ENCODE measurements around the gene TDP2.
"Not testable (repeated sequence)": the region's sequence is repeated elsewhere in the genome, so short reads cannot be mapped to it uniquely, and the experiment has no call there.

The TDP2 gene

GRCh38 chr6:24678792-24679352 lies 12.2 kb upstream of the TDP2 start:
- not testable (repeated sequence) for DNase-seq

- DNase-seq, result no peak
These were observed 6.9 kb upstream of the TDP2 start for GRCh38 chr6:24673625-24674024.

- DNase-seq, result no peak
These were observed 6.0 kb upstream of the TDP2 start for GRCh38 chr6:24672620-24673182.

GRCh38 chr6:24671077-24671476 lies 4.4 kb upstream of the TDP2 start:
- not testable (repeated sequence) for DNase-seq

GRCh38 chr6:24670492-24670891 lies 3.8 kb upstream of the TDP2 start:
- DNase-seq, result not testable (repeated sequence)

- no peak for DNase-seq
These were observed 2.3 kb upstream of the TDP2 start for GRCh38 chr6:24668997-24669361.

GRCh38 chr6:24668066-24668996 lies 1.6 kb upstream of the TDP2 start:
- DNase-seq, result not testable (repeated sequence)

- DNase-seq, result no peak
These were observed 692 bp upstream of the TDP2 start for GRCh38 chr6:24667378-24667803.

- DNase-seq, result no peak
These were observed 530 bp downstream of the TDP2 start for GRCh38 chr6:24666097-24666640.

GRCh38 chr6:24664046-24664987 lies 2.4 kb downstream of the TDP2 start:
- no peak for DNase-seq

- DNase-seq, result no peak
These were observed 3.5 kb downstream of the TDP2 start for GRCh38 chr6:24663189-24663588.

GRCh38 chr6:24662236-24662635 lies 4.5 kb downstream of the TDP2 start:
- no peak for DNase-seq

- DNase-seq, result not testable (repeated sequence)
These were observed 4.9 kb downstream of the TDP2 start for GRCh38 chr6:24661759-24662158.

- DNase-seq, result no peak
These were observed 6.6 kb downstream of the TDP2 start for GRCh38 chr6:24660105-24660504.

- no peak for DNase-seq
These were observed 7.1 kb downstream of the TDP2 start for GRCh38 chr6:24659561-24659960.

- DNase-seq, result no peak
These were observed 7.8 kb downstream of the TDP2 start for GRCh38 chr6:24658573-24659560.

- DNase-seq, result no peak
These were observed 11.5 kb downstream of the TDP2 start for GRCh38 chr6:24655215-24655614.

- DNase-seq, result no peak
These were observed 16.3 kb downstream of the TDP2 start for GRCh38 chr6:24650365-24650764.

GRCh38 chr6:24649691-24650090 lies 17.0 kb downstream of the TDP2 start:
- DNase-seq, result no peak

- no peak for DNase-seq
These were observed 18.4 kb downstream of the TDP2 start for GRCh38 chr6:24648276-24648675.

GRCh38 chr6:24646771-24647170 lies 19.9 kb downstream of the TDP2 start:
- no peak for DNase-seq

All from activated T-cell treated with anti-CD3 and anti-CD28 coated beads, Interleukin-2, amount 50 U/mL, for 48 hours (primary cell).